GM21515 (cell line): Measurements from ENCODE around the gene ANKRD10.
"Not testable (repeated sequence)": the region's sequence is repeated elsewhere in the genome, so short reads cannot be mapped to it uniquely, and the experiment has no call there.

Experiments
- ATAC-seq: cut with Tn5 transposase; IDR thresholded peaks from one replicate; pipeline ENCODE4 v1.9.1; 2021; ENCODE audit not compliant: unreplicated experiment

Gene ANKRD10

GRCh38 chr13:110915057-110915873, at the start of gene ANKRD10:
Gene ANKRD10 (minus strand): TSS chr13:110915069. CDS start chr13:110914934, 135 bp downstream.
- peak; percentile 75 for ATAC-seq

- ATAC-seq: no peak
Observed at GRCh38 chr13:110964229-110965037, 49.6 kb upstream of the ANKRD10 start.

GRCh38 chr13:110963554-110963970, 48.7 kb upstream of the ANKRD10 start:
- ATAC-seq: no peak

- no peak for ATAC-seq
Observed at GRCh38 chr13:110961959-110962358, 47.1 kb upstream of the ANKRD10 start.

GRCh38 chr13:110960204-110960603, 45.3 kb upstream of the ANKRD10 start:
- no peak for ATAC-seq

- ATAC-seq: no peak
Observed at GRCh38 chr13:110957931-110958330, 43.1 kb upstream of the ANKRD10 start.

- no peak for ATAC-seq
Observed at GRCh38 chr13:110957181-110957884, 42.5 kb upstream of the ANKRD10 start.

GRCh38 chr13:110956216-110956615, 41.3 kb upstream of the ANKRD10 start:
- not testable (repeated sequence) for ATAC-seq

- not testable (repeated sequence) for ATAC-seq
Observed at GRCh38 chr13:110955608-110956007, 40.7 kb upstream of the ANKRD10 start.

- not testable (repeated sequence) for ATAC-seq
Observed at GRCh38 chr13:110955072-110955503, 40.2 kb upstream of the ANKRD10 start.

- not testable (repeated sequence) for ATAC-seq
Observed at GRCh38 chr13:110954533-110954920, 39.7 kb upstream of the ANKRD10 start.

- no peak for ATAC-seq
Observed at GRCh38 chr13:110953833-110954532, 39.1 kb upstream of the ANKRD10 start.

- no peak for ATAC-seq
Observed at GRCh38 chr13:110953416-110953815, 38.5 kb upstream of the ANKRD10 start.

GRCh38 chr13:110952135-110952534, 37.3 kb upstream of the ANKRD10 start:
- not testable (repeated sequence) for ATAC-seq

GRCh38 chr13:110950819-110951570, 36.1 kb upstream of the ANKRD10 start:
- no peak for ATAC-seq

GRCh38 chr13:110950356-110950755, 35.5 kb upstream of the ANKRD10 start:
- ATAC-seq: no peak

GRCh38 chr13:110949628-110950027, 34.8 kb upstream of the ANKRD10 start:
- ATAC-seq: no peak

GRCh38 chr13:110949116-110949515, 34.2 kb upstream of the ANKRD10 start:
- no peak for ATAC-seq

- not testable (repeated sequence) for ATAC-seq
Observed at GRCh38 chr13:110947338-110947737, 32.5 kb upstream of the ANKRD10 start.
